Activated CD4-positive, CD25-positive, alpha-beta regulatory T cell treated with anti-CD3 and anti-CD28 coated beads, Interleukin-2, amount 50 U/mL, for 72 hours (primary cell): Measurements from ENCODE around the gene MED31.
"Not testable (repeated sequence)": the region's sequence is repeated elsewhere in the genome, so short reads cannot be mapped to it uniquely, and the experiment has no call there.

Experiments
- DNase-seq: peaks from one replicate; pipeline ENCODE4 v3.0.0; 2021

The MED31 gene

GRCh38 chr17:6651354-6651918, at the start of gene MED31, which contains the start of gene C17orf100:
MED31 (minus strand) TSS chr17:6651605; CDS start chr17:6651528, 77 bp downstream.
C17orf100 (plus strand) TSS chr17:6651762; CDS start chr17:6651914, 152 bp downstream.
- peak; percentile 96 for DNase-seq

DNA sequence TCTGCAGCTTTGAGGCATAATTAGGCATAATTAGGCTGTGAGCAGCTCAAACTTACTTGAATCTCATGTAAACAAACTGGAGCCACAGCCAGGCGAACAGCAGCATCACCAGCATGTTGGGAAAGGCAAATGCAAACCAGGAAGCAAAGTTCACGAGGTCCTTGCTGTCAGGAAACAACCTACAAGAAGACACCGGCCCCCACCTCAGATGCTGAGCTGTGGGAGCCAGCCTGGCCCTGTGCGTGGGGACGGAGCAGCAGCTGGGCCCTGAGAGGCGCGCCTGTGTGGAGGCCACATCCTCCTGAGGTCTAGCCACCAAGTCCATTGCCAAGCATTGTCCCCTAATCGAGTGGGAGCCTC, 49.5 kb upstream of the MED31 start:
- DNase-seq: no peak

DNA sequence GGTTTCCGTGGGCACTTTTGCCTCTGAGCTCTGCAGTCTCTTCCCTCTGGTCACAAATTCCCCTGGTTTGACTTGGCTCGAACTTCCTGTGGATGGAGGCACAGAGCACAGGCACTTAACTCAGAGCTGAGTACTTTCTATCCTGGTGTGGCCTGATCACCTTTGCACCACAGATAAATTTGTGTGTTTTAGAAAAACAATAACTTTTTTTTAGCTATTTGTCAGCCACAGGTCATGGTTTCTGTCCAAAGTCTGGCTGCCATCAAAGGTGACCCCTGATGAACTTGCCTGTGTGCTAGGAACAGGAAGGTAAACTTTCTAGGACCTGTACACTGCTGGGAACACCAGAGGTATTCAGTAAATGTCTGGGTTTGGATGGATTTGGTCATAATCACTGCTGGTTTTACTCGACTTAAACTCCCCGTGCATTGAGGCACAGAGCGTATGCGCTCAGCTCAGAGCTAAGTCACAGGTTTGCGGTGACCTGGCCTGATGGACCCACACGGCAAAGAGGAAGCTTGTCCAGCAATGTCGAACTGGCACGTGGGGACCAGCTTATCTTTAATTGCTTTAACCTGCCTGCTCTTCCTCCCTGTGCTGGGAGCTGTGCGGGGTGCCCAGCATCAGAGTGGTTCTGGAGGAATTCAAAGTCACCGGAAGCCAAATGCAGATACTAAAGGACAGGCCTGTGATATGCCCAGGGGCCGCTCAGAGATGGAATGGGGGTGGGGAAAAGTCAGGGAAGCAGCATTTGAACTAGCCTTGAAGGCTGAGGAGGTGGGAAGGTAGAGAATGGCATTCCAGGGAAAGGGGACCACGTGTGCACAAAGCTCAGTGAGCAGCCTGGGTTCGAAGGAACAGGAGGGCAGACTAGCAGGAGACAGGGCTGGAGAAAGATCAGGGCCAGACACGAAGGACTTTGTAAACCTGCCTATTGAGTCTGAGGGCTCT, 48.9 kb upstream of the MED31 start:
- no peak for DNase-seq

DNA sequence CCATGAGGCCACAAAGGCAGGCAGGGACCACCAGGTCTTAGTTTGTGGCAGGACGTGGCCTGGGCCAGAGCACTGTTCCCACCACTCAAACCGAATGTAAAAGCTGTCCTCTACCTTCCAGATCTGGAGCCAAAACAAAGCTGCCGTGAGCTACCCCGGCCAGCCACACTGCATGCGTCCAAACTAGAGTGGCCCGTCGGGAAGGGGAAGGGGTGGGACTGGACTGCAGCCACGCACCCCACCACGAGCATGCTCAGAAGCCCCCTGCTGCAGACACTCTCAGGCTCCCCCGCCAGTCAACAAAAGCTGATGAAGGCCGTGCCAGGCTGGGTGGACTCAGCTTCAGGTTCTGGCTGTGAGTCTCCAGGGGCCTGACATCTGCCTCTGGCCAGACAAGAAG, 46.6 kb upstream of the MED31 start:
- DNase-seq: no peak

DNA sequence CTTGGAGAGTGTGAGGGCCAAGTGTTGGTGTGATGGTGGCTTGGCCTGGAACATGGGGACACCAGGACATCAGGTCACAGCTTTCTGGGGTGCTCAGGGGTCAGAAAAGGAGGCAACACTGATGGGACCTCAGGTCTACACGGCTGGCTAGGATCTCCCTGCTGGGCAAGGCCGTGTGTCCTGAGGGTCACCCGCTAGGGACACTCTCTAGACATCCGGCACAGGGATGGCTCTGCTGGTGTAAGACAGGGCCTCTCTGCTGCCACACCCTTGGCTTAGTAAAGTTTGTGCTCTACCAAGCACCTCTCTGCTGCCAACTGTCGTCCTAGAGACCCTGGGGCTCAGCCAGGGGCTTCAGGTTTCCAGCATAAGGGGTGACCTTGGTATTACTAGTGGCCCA, 45.5 kb upstream of the MED31 start:
- DNase-seq: no peak

DNA sequence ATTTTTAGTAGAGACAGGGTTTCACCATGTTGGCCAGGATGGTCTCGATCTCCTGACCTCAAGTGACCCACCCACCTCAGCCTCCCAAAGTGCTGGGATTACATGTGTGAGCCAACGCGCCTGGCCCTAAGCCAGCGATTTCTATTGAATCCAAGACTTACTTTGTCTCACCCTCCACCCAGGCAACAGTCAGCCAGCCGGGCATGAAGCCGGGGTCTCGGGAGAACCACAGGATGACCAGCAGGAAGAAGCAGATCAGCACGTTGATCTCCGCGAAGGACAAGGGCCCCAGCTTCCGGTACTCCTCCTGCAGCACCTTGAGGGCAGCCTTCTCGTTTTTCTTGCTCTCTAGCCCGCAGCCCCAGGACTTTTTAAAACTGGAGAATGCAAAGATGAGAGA, 44.2 kb upstream of the MED31 start:
- no peak for DNase-seq

- no peak for DNase-seq
Measured at GRCh38 chr17:6695051-6695450, 43.6 kb upstream of the MED31 start.

GRCh38 chr17:6691958-6692357, 40.6 kb upstream of the MED31 start:
- DNase-seq: not testable (repeated sequence)

- no peak for DNase-seq
Measured at GRCh38 chr17:6691546-6691945, 40.1 kb upstream of the MED31 start.

GRCh38 chr17:6690641-6691040, 39.2 kb upstream of the MED31 start:
- DNase-seq: no peak

GRCh38 chr17:6688944-6689343, 37.5 kb upstream of the MED31 start:
- DNase-seq: no peak

- no peak for DNase-seq
Measured at GRCh38 chr17:6686026-6686425, 34.6 kb upstream of the MED31 start.

DNA sequence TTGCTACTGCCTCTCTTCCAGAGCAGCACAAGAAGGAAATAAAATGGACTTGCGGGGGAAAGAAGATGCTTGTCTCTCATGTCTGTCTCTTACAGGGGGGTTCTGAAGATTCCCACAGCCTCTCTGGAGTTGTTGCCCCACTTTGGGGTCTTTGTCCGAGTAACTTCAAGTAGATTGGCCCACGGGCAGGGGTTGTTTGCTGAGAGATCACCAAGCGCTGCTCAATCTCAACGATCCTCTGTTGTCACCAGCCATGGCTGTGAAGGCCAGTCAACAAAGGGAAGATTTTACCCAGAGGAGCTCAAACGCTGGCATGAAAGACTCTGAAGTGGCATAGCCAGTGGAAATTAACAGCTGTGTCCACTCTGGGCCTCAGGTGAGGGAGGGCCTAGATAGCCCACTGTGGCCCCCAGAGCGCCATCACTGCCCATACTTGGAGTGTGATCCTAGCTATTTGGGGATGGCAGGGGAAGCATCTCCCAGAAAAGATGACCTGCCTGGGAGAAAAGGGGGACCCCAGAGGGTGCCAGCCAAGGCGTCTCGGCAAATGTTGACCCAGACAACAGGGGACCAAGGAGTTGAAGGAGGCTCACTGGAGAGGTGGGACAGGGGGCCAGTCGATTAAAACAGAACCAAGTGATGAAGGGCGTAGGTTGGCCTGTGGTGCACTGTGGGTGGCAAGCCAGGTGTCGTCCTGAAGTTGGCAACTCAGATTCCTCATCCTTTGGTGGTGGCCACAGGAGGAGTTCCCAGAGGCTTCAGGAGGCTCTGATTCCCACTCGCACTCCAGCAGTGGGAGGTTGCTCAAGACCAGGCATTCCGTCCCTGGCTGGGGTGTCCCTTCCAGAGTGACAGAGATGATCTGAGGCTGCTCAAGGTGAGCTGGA, 33.7 kb upstream of the MED31 start:
- no peak for DNase-seq

- no peak for DNase-seq
Measured at GRCh38 chr17:6684460-6684783, 33.0 kb upstream of the MED31 start.

- no peak for DNase-seq
Measured at GRCh38 chr17:6683730-6684459, 32.5 kb upstream of the MED31 start.

GRCh38 chr17:6683081-6683684, 31.8 kb upstream of the MED31 start:
- DNase-seq: no peak

- no peak for DNase-seq
Measured at GRCh38 chr17:6682339-6682738, 30.9 kb upstream of the MED31 start.

DNA sequence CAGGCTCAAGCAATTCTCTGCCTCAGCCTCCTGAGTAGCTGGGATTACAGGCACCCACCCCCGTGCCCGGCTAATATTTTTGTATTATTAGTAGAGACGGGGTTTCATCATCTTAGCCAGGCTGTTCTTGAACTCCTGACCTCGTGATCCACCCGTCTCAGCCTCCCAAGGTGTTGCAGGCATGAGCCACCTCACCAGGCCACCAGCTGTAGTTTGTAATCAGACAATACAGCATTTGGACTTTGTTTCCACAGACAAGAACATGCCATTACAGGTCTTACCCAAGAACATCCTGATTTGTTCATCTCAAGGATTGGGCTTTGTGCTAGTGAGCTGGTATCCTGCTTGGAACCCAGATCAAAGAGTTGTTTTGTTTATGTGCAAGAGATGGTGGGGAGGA, 30.3 kb upstream of the MED31 start:
- no peak for DNase-seq

DNA sequence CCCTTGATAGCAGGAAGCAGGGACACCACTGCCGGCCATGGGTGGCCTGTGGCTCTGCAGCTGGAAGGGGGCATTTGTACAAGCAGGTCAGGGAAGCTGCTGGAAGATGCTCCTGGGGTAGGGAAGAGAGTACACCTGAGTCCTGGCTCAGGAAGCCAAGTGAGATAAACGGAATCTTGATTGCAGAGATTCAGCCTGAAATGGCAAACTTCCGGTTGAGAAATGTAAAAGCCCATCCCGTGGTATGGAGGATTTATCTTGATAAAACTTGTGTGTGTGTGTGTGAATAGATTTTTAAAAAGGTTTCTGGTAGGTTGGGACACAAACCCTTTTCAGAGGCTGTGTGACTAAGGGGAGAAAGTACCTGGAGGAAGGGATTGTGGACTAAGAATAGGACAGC, 29.8 kb upstream of the MED31 start:
- no peak for DNase-seq

DNA sequence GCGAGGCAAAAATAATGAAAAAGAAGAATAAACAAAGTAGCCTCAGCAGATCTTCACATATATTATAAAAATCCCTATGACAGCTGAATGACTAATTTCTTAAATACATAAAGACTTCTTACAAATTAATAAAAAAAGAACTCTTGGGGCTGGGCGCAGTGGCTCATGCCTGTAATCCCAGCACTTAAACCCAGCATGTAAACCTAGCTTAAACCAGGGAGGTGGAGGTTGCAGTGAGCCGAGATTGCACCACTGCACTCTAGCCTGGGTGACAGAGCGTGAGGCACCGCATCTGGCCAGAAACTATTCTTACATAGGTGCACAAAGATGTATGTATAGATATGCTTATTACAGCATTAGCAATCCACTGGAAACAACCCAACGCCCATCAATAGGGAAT, 27.8 kb upstream of the MED31 start:
- no peak for DNase-seq

DNA sequence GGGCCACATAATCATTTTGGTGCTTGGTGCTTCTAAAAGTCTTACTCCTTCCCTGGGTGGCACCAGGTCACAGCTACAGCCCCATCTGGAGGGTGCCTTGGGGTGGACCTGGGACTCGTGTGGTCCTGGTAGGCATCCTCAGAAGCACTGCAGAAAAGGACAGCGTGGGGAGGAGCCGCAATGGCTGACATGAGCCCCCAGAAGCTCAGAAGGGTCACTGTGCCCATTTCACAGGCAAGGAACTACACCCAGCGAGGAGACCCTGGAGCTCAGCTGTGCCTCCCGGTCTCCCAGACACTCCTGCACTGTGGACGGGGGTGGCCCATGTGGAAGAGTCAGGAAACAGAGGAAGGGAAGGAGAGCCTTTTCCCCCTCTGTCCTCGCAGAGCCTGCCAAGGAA, 26.5 kb upstream of the MED31 start:
- no peak for DNase-seq

DNA sequence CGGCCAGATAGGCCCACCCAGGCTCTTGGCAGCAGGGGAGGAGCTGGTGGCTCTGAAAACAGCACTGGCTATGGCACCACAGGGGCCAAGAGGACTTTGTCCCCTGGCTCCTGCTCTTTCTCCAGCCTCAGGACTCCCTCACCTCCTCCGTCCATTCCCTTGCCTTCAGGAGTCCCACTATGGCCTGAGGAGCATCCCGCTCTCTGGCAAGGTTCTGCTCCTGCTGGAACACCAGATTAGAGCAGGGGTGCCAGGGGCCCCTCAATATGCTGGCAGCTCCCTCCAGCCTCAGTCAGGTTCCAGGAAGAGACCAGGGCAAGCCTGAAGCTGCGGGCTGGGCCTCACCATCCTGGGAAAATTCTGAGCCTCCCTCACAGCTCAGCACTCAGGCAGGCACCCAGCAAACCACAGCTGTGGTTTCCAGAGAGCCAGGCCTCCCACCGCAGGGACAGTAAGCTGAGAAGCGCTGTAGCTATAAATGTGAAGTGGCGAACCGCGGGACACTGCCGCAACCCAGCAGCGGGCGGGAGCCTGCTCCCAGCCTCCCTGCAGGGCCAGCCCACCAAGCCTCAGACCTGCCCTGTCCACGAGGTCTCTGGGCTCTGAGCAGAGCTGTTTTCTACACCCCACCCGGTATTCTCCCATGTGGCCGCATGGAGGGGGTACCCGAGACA, 25.9 kb upstream of the MED31 start:
- DNase-seq: no peak
